Spleen (tissue), 11 donors: ENCODE results near the gene FUCA1. TPM values are rescaled to one million over a fixed set of nuclear protein-coding genes. Genes with fewer than 3 reads are reported as not detected.
A peak's percentile ranks its signal among the peaks of the same experiment; 100 is the strongest.

ENCODE experiments used
- DNase-seq: peaks from one replicate; pipeline ENCODE4 v3.0.0-alpha.2; 2020
- H3K27ac ChIP-seq, 8 donors: fragments of 200-600 bp; sonication (generic) in 7 of 8; 1 replicate in 4 of 8; 2 replicates in 4 of 8; pipeline versions ENCODE4 v1.5.0 to v1.8.0; 2016 to 2021; ENCODE audit warnings: inconsistent platforms in 4 of 8, mild to moderate bottlenecking in 4 of 8, moderate library complexity in 1 of 8
- H3K27me3 ChIP-seq, 7 donors: fragments of 200-600 bp; sonication (generic) in 6 of 7; replicated peaks in 1 of 7; 1 replicate in 4 of 7; 2 replicates in 3 of 7; pipeline versions ENCODE4 v1.5.0 to v1.8.0; 2016 to 2021; ENCODE audit warnings: inconsistent platforms in 3 of 7, mild to moderate bottlenecking in 1 of 7
- H3K36me3 ChIP-seq, 6 donors: fragments of 200-600 bp; sonication (generic) in 5 of 6; 1 replicate in 4 of 6; 2 replicates in 2 of 6; pipeline versions ENCODE4 v1.5.0 to v1.8.0; 2016 to 2021; ENCODE audit warnings: inconsistent platforms in 2 of 6
- H3K4me1 ChIP-seq, 6 donors: fragments of 200-600 bp; sonication (generic) in 5 of 6; 1 replicate in 3 of 6; 2 replicates in 3 of 6; pipeline versions ENCODE4 v1.5.0 to v1.8.0; 2016 to 2021; ENCODE audit warnings: inconsistent platforms in 3 of 6
- H3K4me3 ChIP-seq, 8 donors: fragments of 200-600 bp; sonication (generic) in 7 of 8; 1 replicate in 4 of 8; 2 replicates in 4 of 8; pipeline versions ENCODE4 v1.5.0 to v1.8.0; 2016 to 2021; ENCODE audit warnings: inconsistent platforms in 4 of 8, mild to moderate bottlenecking in 4 of 8, moderate library complexity in 2 of 8
- H3K9me3 ChIP-seq, 8 donors: fragments of 200-600 bp; sonication (generic) in 7 of 8; 1 replicate in 4 of 8; 2 replicates in 4 of 8; pipeline versions ENCODE4 v1.5.0 to v1.8.0; 2016 to 2021; ENCODE audit warnings: inconsistent platforms in 4 of 8
- CTCF ChIP-seq, 11 experiments: fragments of 200-600 bp in 7 of 11; fragments of 450-650 bp in 4 of 11; sonication (generic) in 4 of 11; IDR thresholded peaks in 8 of 11; conservative IDR thresholded peaks in 3 of 11; 1 replicate in 7 of 11; 2 replicates in 4 of 11; pipeline versions ENCODE4 v1.4.0 to v1.8.0; 2016 to 2021; ENCODE audit warnings: antibody characterized with exemption in 11 of 11, inconsistent platforms in 4 of 11, mild to moderate bottlenecking in 1 of 11
- POLR2A ChIP-seq, 3 donors: fragments of 450-650 bp; IDR thresholded peaks; one replicate each; pipeline ENCODE4 v1.5.1; 2017; ENCODE audit warnings: antibody characterized with exemption in 3 of 3, mild to moderate bottlenecking in 1 of 3
- POLR2AphosphoS5 ChIP-seq, 3 donors: sonication (generic); formaldehyde crosslinking; IDR thresholded peaks; one replicate each; pipeline ENCODE4 v1.5.1; 2017; ENCODE audit warnings: antibody characterized with exemption in 3 of 3
- WGBS, 5 donors: extraction: QIAGEN DNeasy Blood & Tissue Kit in 3 of 5; methylation state at CpG; one replicate each; pipeline versions ENCODE4 v1.1.5 to v1.1.7; 2013 to 2018; 5-methylcytosine and 5-hydroxymethylcytosine counted together
- intact Hi-C: fragments of 100-400 bp; cut with DNase I; formaldehyde crosslinking; loops from one replicate; pipeline ENCODE4 v1.15.0; 2023; ENCODE audit warnings: low total_unique reads
- polyA plus RNA-seq, 3 donors: library from polyadenylated mRNA; stranded (reverse); fragments of 200-250 nt; gene quantifications; one replicate each; pipeline ENCODE4 v1.2.1, GENCODE V29; 2013
- total RNA-seq, 7 donors: library from RNA; depleted of rRNA in 3 of 7; stranded (reverse); fragments of >200 nt in 3 of 7; fragmentation: NEBNext Ultra II Directional in 4 of 7; extraction: Animal tissue kit (Norgen Biotek cat#: 25700) in 4 of 7; gene quantifications; one replicate each; pipeline versions ENCODE4 v1.1.0 to v1.2.1, GENCODE V29; 2016 to 2021
- donor health status: healthy with polysubstance abuse.
- donor health status: DM: no; HTN: no; CAD: no; lungs with moderate emphysema.
- donor health status: DM: no; HTN: no; CAD: no.
- donor health status: Bipolar disorder and iron deficiency.
- donor health status: healthy.
- donor health status: DM: no; HTN: no; CAD: no.
- donor health status: DM: yes; HTN: yes; CAD: no.

FUCA1 gene
- total and polyA plus RNA-seq, 10 donors: 36.3 to 106 (median 66.2) TPM

GRCh38 chr1:23914921-23915320, 46.8 kb upstream of the FUCA1 start:
- no peak for TF ChIP-seq CTCF (IDR thresholded peaks at IDR 0.05 in 8 of 11, conservative IDR thresholded peaks at IDR 0.05 in 3 of 11)
- peak overlapping the region in 5 of 8 donors; percentile 1 to 90 (median 80) for H3K27ac ChIP-seq
- no peak overlapping the region for H3K4me3 ChIP-seq
- no peaks in the 10 kb centered on the region for H3K9me3 ChIP-seq
- H3K36me3 ChIP-seq: no peaks in the 10 kb centered on the region
- intact Hi-C loops: loop anchor here (5.0 kb wide), 1 partner anchor 103 kb away; no protein-coding TSS in a partner anchor
- 83 to 94% (median 91%) methylated on average over 4 of the region's 4 CpGs for WGBS, 5 donors
- peaks cover 13 to 75% (median 46%) of the 10 kb centered on the region in 6 donors for H3K4me1 ChIP-seq
- H3K27me3 ChIP-seq: no peaks in the 10 kb centered on the region
- no peak for DNase-seq

GRCh38 chr1:23913212-23913880, 45.3 kb upstream of the FUCA1 start, which contains the start of gene CNR2:
TSS of gene CNR2 (minus strand) at chr1:23913362. CDS start at chr1:23875617, 37,745 bp downstream.
- Histone ChIP-seq H3K9me3 (no peaks in the 10 kb centered on the region), H3K27ac (peak within 1 kb of the TSS; percentile 66 to 90 (median 78)), H3K36me3 (no peaks in the 10 kb centered on the region), H3K4me3 (peak within 1 kb of the TSS; percentile 31 to 74 (median 44)), H3K4me1 (peaks cover 23 to 88% (median 59%) of the 10 kb centered on the region in 6 donors), H3K27me3 (no peaks in the 10 kb centered on the region)
- 24 to 41% (median 27%) methylated on average over 7 of the region's 7 CpGs for WGBS, 5 donors
- intact Hi-C loops: no loop called here
- no peak for TF ChIP-seq CTCF (IDR thresholded peaks at IDR 0.05 in 8 of 11, conservative IDR thresholded peaks at IDR 0.05 in 3 of 11)
- peak in 2 of 3 donors; percentile 89 to 90 for TF ChIP-seq POLR2A (IDR thresholded peaks at IDR 0.05)
- peak; percentile 55 to 96 (median 88) for TF ChIP-seq POLR2AphosphoS5 (IDR thresholded peaks at IDR 0.05)
- DNase-seq: peak; percentile 89

- Histone ChIP-seq H3K36me3 (no peaks in the 10 kb centered on the region), H3K27me3 (no peaks in the 10 kb centered on the region), H3K27ac (peak overlapping the region in 7 of 8 donors; percentile 64 to 90 (median 79)), H3K4me3 (peak overlapping the region; percentile 31 to 74 (median 44)), H3K4me1 (peaks cover 19 to 98% (median 66%) of the 10 kb centered on the region in 6 donors), H3K9me3 (no peaks in the 10 kb centered on the region)
- WGBS, 5 donors: 49 to 70% (median 61%) methylated on average over 7 to 8 of the region's 8 CpGs
- intact Hi-C loops: no loop called here
- DNase-seq: no peak
- peak in 1 of 3 donors; percentile 11 for TF ChIP-seq POLR2AphosphoS5 (IDR thresholded peaks at IDR 0.05)
- no peak for TF ChIP-seq CTCF (IDR thresholded peaks at IDR 0.05 in 8 of 11, conservative IDR thresholded peaks at IDR 0.05 in 3 of 11)
These were observed 43.8 kb upstream of the FUCA1 start for GRCh38 chr1:23911921-23912320.

GRCh38 chr1:23910553-23911246, 42.6 kb upstream of the FUCA1 start:
- DNase-seq: no peak
- H3K4me1 ChIP-seq: peaks cover 12 to 98% (median 63%) of the 10 kb centered on the region in 6 donors
- intact Hi-C loops: no loop called here

More at GRCh38 chr1:23910553-23911246, 42.6 kb upstream of the FUCA1 start:
- Histone ChIP-seq H3K36me3 (peaks cover 0 to 5% (median 0%) of the 10 kb centered on the region in 6 donors), H3K4me3 (peak overlapping the region in 7 of 8 donors; percentile 31 to 74 (median 46)), H3K27me3 (no peaks in the 10 kb centered on the region), H3K27ac (peak overlapping the region; percentile 27 to 90 (median 78)), H3K9me3 (no peaks in the 10 kb centered on the region)
- TF ChIP-seq CTCF (IDR thresholded peaks at IDR 0.05 in 8 of 11, conservative IDR thresholded peaks at IDR 0.05 in 3 of 11) (no peak), POLR2AphosphoS5 (IDR thresholded peaks at IDR 0.05) (peak in 1 of 3 donors; percentile 48), POLR2A (IDR thresholded peaks at IDR 0.05) (no peak)
- 40 to 52% (median 51%) methylated on average over 11 of the region's 11 CpGs for WGBS, 5 donors
